WTC11 (cell line): Measurements from ENCODE around the gene NINL. TPM values are rescaled to one million over a fixed set of nuclear protein-coding genes. Genes with fewer than 3 reads are reported as not detected.

ENCODE experiments used
- ATAC-seq: fragments of 200-7000 bp; cut with Tn5 transposase; 2 replicates; pipeline ENCODE4 v1.10.0; 2021; ENCODE audit warnings: mild to moderate bottlenecking, moderate library complexity
- CTCF ChIA-PET: fragments of 300-600 bp; sonication (Branson Sonifier 250); formaldehyde crosslinking; loops from one replicate; lab custom pipeline; 2021; ENCODE audit warnings: antibody characterized with exemption; lab: Charles Lee
- POLR2A ChIA-PET: fragments of 350-600 bp; sonication (Branson Sonifier 250); formaldehyde crosslinking; loops from one replicate; lab custom pipeline; 2021; ENCODE audit warnings: antibody characterized with exemption; lab: Charles Lee
- DNase-seq: peaks from one replicate; pipeline ENCODE4 v3.0.0; 2021; ENCODE audit warnings: low spot score
- H3K27ac Mint-ChIP-seq: 2 replicates; pipeline ENCODE4 v1.8.0; 2021; ENCODE audit warnings: mixed read lengths
- H3K27me3 Mint-ChIP-seq: 2 replicates; pipeline ENCODE4 v1.8.0; 2021; ENCODE audit warnings: low read depth, mild to moderate bottlenecking, moderate library complexity, mixed read lengths
- H3K36me3 Mint-ChIP-seq: 2 replicates; pipeline ENCODE4 v1.8.0; 2021; ENCODE audit warnings: mixed read lengths
- H3K4me1 Mint-ChIP-seq: 2 replicates; pipeline ENCODE4 v1.8.0; 2022; ENCODE audit warnings: mixed read lengths
- H3K4me3 Mint-ChIP-seq: 2 replicates; pipeline ENCODE4 v1.8.0; 2021; ENCODE audit warnings: mild to moderate bottlenecking, moderate library complexity, mixed read lengths
- H3K9me3 Mint-ChIP-seq: 2 replicates; pipeline ENCODE4 v1.8.0; 2021; ENCODE audit warnings: mixed read lengths
- CBFB ChIP-seq: sonication (generic); formaldehyde crosslinking; IDR thresholded peaks from 2 replicates; pipeline ENCODE4 v1.8.1; 2022; ENCODE audit warnings: mild to moderate bottlenecking, low read depth, missing genetic modification reagents
- ETV6 ChIP-seq: sonication (generic); formaldehyde crosslinking; IDR thresholded peaks from 2 replicates; pipeline ENCODE4 v1.8.1; 2022; ENCODE audit warnings: mild to moderate bottlenecking, missing genetic modification reagents
- FOXP1 ChIP-seq: sonication (generic); formaldehyde crosslinking; IDR thresholded peaks from 2 replicates; pipeline ENCODE4 v1.8.0; 2022; ENCODE audit warnings: missing genetic modification reagents, mild to moderate bottlenecking, moderate library complexity, borderline replicate concordance
- GRHL2 ChIP-seq: fragments of 250-450 bp; sonication (Bioruptor Pico); IDR thresholded peaks from 2 replicates; pipeline ENCODE4 v1.8.0; 2022; ENCODE audit warnings: mild to moderate bottlenecking, moderate library complexity; ENCODE audit not compliant: insufficient replicate concordance, severe bottlenecking
- HMGA2 ChIP-seq: fragments of 250-450 bp; sonication (Bioruptor Pico); IDR thresholded peaks from 2 replicates; pipeline ENCODE4 v1.4.0; 2021; ENCODE audit warnings: mild to moderate bottlenecking, moderate library complexity
- MXD4 ChIP-seq: fragments of 250-450 bp; sonication (Bioruptor Pico); IDR thresholded peaks from 2 replicates; pipeline ENCODE4 v1.8.0; 2021; ENCODE audit warnings: mild to moderate bottlenecking, moderate library complexity, borderline replicate concordance
- NFATC4 ChIP-seq: fragments of 250-450 bp; sonication (Bioruptor Pico); IDR thresholded peaks from 2 replicates; pipeline ENCODE4 v1.9.0; 2021; ENCODE audit warnings: mild to moderate bottlenecking
- RORB ChIP-seq: fragments of 250-450 bp; sonication (Bioruptor Pico); IDR thresholded peaks from 2 replicates; pipeline ENCODE4 v1.9.0; 2021; ENCODE audit warnings: mild to moderate bottlenecking
- TCF7 ChIP-seq: sonication (generic); formaldehyde crosslinking; IDR thresholded peaks from 2 replicates; pipeline ENCODE4 v1.8.0; 2022; ENCODE audit warnings: mild to moderate bottlenecking, low read depth, missing genetic modification reagents, moderate library complexity
- USF1 ChIP-seq: sonication (generic); formaldehyde crosslinking; IDR thresholded peaks from 2 replicates; pipeline ENCODE4 v1.8.0; 2022; ENCODE audit warnings: mild to moderate bottlenecking, missing genetic modification reagents
- ZNF138 ChIP-seq: sonication (generic); formaldehyde crosslinking; conservative IDR thresholded peaks from 2 replicates; pipeline ENCODE4 v1.8.1; 2022; ENCODE audit warnings: mild to moderate bottlenecking, moderate library complexity, missing genetic modification reagents
- ZNF232 ChIP-seq: sonication (generic); formaldehyde crosslinking; IDR thresholded peaks from 2 replicates; pipeline ENCODE4 v1.8.0; 2022; ENCODE audit warnings: mild to moderate bottlenecking, missing genetic modification reagents
- ZNF281 ChIP-seq: sonication (generic); formaldehyde crosslinking; IDR thresholded peaks from 2 replicates; pipeline ENCODE4 v1.8.0; 2023; ENCODE audit warnings: mild to moderate bottlenecking, missing genetic modification reagents
- ZNF317 ChIP-seq: sonication (generic); formaldehyde crosslinking; IDR thresholded peaks from 2 replicates; pipeline ENCODE4 v1.8.1; 2023; ENCODE audit warnings: low read depth, mild to moderate bottlenecking, moderate library complexity, missing genetic modification reagents, borderline replicate concordance
- total RNA-seq: library from RNA; stranded (reverse); gene quantifications from 3 replicates; pipeline ENCODE4 v1.2.3, GENCODE V29; 2021
- TF ChIP-seq, protein P1 (sequence below): sonication (generic); formaldehyde crosslinking; conservative IDR thresholded peaks from 2 replicates; pipeline ENCODE4 v1.8.1; 2023; ENCODE audit warnings: mild to moderate bottlenecking, low read depth, missing genetic modification reagents, moderate library complexity
- TF ChIP-seq, protein P2 (sequence below): sonication (generic); formaldehyde crosslinking; conservative IDR thresholded peaks from 2 replicates; pipeline ENCODE4 v1.8.1; 2022; ENCODE audit warnings: mild to moderate bottlenecking, missing genetic modification reagents
- TF ChIP-seq, protein P3 (sequence below): fragments of 200-600 bp; IDR thresholded peaks from 2 replicates; pipeline ENCODE4 v1.8.0; 2022; ENCODE audit warnings: antibody characterized with exemption
- TF ChIP-seq, protein P4 (sequence below): sonication (generic); formaldehyde crosslinking; IDR thresholded peaks from 2 replicates; pipeline ENCODE4 v1.8.0; 2022; ENCODE audit warnings: mild to moderate bottlenecking, missing genetic modification reagents
- TF ChIP-seq, protein P5 (sequence below): fragments of 250-450 bp; sonication (Bioruptor Pico); IDR thresholded peaks from 2 replicates; pipeline ENCODE4 v1.9.0; 2021; ENCODE audit warnings: mild to moderate bottlenecking
- TF ChIP-seq, protein P6 (sequence below): sonication (generic); formaldehyde crosslinking; IDR thresholded peaks from 2 replicates; pipeline ENCODE4 v1.8.1; 2022; ENCODE audit warnings: missing genetic modification reagents, borderline replicate concordance

NINL gene
- total RNA-seq, 1 experiment from 2014 or later, result 36.0 TPM

- Mint-ChIP-seq H3K27ac (no peak overlapping the region), H3K4me1 (peaks cover 24% of the 10 kb centered on the region)
- CTCF ChIA-PET, result no interaction called here
These were observed 41.4 kb upstream of the NINL start for GRCh38 chr20:25626779-25627178.

More at GRCh38 chr20:25626779-25627178, 41.4 kb upstream of the NINL start:
- DNase-seq (no peak), ATAC-seq (no peak)
- H3K27me3 Mint-ChIP-seq, result peaks cover 44% of the 10 kb centered on the region
- TF ChIP-seq, protein P1, sequence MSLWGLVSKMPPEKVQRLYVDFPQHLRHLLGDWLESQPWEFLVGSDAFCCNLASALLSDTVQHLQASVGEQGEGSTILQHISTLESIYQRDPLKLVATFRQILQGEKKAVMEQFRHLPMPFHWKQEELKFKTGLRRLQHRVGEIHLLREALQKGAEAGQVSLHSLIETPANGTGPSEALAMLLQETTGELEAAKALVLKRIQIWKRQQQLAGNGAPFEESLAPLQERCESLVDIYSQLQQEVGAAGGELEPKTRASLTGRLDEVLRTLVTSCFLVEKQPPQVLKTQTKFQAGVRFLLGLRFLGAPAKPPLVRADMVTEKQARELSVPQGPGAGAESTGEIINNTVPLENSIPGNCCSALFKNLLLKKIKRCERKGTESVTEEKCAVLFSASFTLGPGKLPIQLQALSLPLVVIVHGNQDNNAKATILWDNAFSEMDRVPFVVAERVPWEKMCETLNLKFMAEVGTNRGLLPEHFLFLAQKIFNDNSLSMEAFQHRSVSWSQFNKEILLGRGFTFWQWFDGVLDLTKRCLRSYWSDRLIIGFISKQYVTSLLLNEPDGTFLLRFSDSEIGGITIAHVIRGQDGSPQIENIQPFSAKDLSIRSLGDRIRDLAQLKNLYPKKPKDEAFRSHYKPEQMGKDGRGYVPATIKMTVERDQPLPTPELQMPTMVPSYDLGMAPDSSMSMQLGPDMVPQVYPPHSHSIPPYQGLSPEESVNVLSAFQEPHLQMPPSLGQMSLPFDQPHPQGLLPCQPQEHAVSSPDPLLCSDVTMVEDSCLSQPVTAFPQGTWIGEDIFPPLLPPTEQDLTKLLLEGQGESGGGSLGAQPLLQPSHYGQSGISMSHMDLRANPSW, result no peak
- TF ChIP-seq USF1, result no peak
- no peak for TF ChIP-seq RORB (CRISPR knock-in tag)
- TF ChIP-seq ZNF232 (CRISPR knock-in tag), result no peak
- TF ChIP-seq ETV6 (CRISPR knock-in tag), result no peak
- TF ChIP-seq, protein P2, sequence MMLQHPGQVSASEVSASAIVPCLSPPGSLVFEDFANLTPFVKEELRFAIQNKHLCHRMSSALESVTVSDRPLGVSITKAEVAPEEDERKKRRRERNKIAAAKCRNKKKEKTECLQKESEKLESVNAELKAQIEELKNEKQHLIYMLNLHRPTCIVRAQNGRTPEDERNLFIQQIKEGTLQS, result no peak
- TF ChIP-seq, protein P3, sequence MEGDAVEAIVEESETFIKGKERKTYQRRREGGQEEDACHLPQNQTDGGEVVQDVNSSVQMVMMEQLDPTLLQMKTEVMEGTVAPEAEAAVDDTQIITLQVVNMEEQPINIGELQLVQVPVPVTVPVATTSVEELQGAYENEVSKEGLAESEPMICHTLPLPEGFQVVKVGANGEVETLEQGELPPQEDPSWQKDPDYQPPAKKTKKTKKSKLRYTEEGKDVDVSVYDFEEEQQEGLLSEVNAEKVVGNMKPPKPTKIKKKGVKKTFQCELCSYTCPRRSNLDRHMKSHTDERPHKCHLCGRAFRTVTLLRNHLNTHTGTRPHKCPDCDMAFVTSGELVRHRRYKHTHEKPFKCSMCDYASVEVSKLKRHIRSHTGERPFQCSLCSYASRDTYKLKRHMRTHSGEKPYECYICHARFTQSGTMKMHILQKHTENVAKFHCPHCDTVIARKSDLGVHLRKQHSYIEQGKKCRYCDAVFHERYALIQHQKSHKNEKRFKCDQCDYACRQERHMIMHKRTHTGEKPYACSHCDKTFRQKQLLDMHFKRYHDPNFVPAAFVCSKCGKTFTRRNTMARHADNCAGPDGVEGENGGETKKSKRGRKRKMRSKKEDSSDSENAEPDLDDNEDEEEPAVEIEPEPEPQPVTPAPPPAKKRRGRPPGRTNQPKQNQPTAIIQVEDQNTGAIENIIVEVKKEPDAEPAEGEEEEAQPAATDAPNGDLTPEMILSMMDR, result no peak
- no peak for TF ChIP-seq TCF7 (CRISPR knock-in tag)
- TF ChIP-seq, protein P4, sequence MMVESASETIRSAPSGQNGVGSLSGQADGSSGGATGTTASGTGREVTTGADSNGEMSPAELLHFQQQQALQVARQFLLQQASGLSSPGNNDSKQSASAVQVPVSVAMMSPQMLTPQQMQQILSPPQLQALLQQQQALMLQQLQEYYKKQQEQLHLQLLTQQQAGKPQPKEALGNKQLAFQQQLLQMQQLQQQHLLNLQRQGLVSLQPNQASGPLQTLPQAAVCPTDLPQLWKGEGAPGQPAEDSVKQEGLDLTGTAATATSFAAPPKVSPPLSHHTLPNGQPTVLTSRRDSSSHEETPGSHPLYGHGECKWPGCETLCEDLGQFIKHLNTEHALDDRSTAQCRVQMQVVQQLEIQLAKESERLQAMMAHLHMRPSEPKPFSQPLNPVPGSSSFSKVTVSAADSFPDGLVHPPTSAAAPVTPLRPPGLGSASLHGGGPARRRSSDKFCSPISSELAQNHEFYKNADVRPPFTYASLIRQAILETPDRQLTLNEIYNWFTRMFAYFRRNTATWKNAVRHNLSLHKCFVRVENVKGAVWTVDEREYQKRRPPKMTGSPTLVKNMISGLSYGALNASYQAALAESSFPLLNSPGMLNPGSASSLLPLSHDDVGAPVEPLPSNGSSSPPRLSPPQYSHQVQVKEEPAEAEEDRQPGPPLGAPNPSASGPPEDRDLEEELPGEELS (CRISPR knock-in tag), result no peak
- no peak for TF ChIP-seq MXD4 (CRISPR knock-in tag)
- no peak for TF ChIP-seq GRHL2 (CRISPR knock-in tag)
- TF ChIP-seq CBFB (CRISPR knock-in tag), result no peak
- no peak for TF ChIP-seq HMGA2 (CRISPR knock-in tag)
- TF ChIP-seq ZNF317, result no peak
- TF ChIP-seq ZNF138, result no peak
- TF ChIP-seq, protein P5, sequence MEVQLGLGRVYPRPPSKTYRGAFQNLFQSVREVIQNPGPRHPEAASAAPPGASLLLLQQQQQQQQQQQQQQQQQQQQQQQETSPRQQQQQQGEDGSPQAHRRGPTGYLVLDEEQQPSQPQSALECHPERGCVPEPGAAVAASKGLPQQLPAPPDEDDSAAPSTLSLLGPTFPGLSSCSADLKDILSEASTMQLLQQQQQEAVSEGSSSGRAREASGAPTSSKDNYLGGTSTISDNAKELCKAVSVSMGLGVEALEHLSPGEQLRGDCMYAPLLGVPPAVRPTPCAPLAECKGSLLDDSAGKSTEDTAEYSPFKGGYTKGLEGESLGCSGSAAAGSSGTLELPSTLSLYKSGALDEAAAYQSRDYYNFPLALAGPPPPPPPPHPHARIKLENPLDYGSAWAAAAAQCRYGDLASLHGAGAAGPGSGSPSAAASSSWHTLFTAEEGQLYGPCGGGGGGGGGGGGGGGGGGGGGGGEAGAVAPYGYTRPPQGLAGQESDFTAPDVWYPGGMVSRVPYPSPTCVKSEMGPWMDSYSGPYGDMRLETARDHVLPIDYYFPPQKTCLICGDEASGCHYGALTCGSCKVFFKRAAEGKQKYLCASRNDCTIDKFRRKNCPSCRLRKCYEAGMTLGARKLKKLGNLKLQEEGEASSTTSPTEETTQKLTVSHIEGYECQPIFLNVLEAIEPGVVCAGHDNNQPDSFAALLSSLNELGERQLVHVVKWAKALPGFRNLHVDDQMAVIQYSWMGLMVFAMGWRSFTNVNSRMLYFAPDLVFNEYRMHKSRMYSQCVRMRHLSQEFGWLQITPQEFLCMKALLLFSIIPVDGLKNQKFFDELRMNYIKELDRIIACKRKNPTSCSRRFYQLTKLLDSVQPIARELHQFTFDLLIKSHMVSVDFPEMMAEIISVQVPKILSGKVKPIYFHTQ, result no peak
- no peak for TF ChIP-seq FOXP1 (CRISPR knock-in tag)
- no peak for TF ChIP-seq ZNF281
- TF ChIP-seq NFATC4, result no peak
- TF ChIP-seq, protein P6, sequence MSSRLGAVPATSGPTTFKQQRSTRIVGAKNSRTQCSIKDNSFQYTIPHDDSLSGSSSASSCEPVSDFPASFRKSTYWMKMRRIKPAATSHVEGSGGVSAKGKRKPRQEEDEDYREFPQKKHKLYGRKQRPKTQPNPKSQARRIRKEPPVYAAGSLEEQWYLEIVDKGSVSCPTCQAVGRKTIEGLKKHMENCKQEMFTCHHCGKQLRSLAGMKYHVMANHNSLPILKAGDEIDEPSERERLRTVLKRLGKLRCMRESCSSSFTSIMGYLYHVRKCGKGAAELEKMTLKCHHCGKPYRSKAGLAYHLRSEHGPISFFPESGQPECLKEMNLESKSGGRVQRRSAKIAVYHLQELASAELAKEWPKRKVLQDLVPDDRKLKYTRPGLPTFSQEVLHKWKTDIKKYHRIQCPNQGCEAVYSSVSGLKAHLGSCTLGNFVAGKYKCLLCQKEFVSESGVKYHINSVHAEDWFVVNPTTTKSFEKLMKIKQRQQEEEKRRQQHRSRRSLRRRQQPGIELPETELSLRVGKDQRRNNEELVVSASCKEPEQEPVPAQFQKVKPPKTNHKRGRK, result no peak
- peaks cover 13% of the 10 kb centered on the region for H3K36me3 Mint-ChIP-seq
- H3K9me3 Mint-ChIP-seq, result peaks cover 35% of the 10 kb centered on the region
- H3K4me3 Mint-ChIP-seq, result no peak overlapping the region
- POLR2A ChIA-PET, result no interaction called here
